A549 (cell line): ENCODE measurements around the gene NR4A2. TPM values are rescaled to one million over a fixed set of nuclear protein-coding genes. Genes with fewer than 3 reads are reported as not detected.

Experiments used
- ATAC-seq, 2 experiments: fragments of 200-7000 bp in 1 of 2; fragments of >200 bp in 1 of 2; cut with Nextera tagmentation in 1 of 2; cut with Tn5 transposase in 1 of 2; 3 replicates each; pipeline versions ENCODE4 v1.8.0 to v1.9.1; 2018 to 2020; ENCODE audit warnings: mild to moderate bottlenecking in 1 of 2, moderate library complexity in 1 of 2
- CTCF ChIA-PET: fragments of 300-600 bp; sonication (Branson Sonifier 250); formaldehyde crosslinking; extraction: SDS; loops from one replicate; lab custom pipeline; 2021; ENCODE audit warnings: antibody characterized with exemption, inconsistent platforms; lab: Yijun Ruan, JAX
- POLR2A ChIA-PET: fragments of 350-600 bp; formaldehyde crosslinking; extraction: SDS; loops from one replicate; lab custom pipeline; 2021; ENCODE audit warnings: antibody characterized with exemption, inconsistent platforms; lab: Yijun Ruan, JAX
- DNase-seq, 2 experiments: peaks; one replicate each; pipeline versions ENCODE4 v3.0.0 to v3.0.0-alpha.2; 2011 to 2016; ENCODE audit warnings: low read depth in 1 of 2, low spot score in 1 of 2
- FAIRE-seq: peaks from 2 replicates; lab custom pipeline; 2011; peaks lifted over from hg19 to GRCh38; lab: Jason Lieb, UNC
- H3K27ac ChIP-seq, 2 experiments: fragments of >200 bp; sonication (Bioruptor Twin); formaldehyde crosslinking; 3 replicates each; pipeline ENCODE4 v1.5.1; 2016 to 2017
- H3K4me1 ChIP-seq: fragments of >200 bp; sonication (Bioruptor Twin); formaldehyde crosslinking; 3 replicates; pipeline ENCODE4 v1.6.1; 2016
- H3K4me2 ChIP-seq: fragments of >200 bp; sonication (Bioruptor Twin); formaldehyde crosslinking; 3 replicates; pipeline ENCODE4 v1.6.1; 2016
- H3K4me3 ChIP-seq: fragments of >200 bp; sonication (Bioruptor Twin); formaldehyde crosslinking; 3 replicates; pipeline ENCODE4 v1.5.1; 2016
- H3K9me3 ChIP-seq: fragments of >200 bp; sonication (Bioruptor Twin); formaldehyde crosslinking; 3 replicates; pipeline ENCODE4 v1.6.1; 2016
- ATOH8 ChIP-seq: fragments of 250-450 bp; sonication (Bioruptor Pico); IDR thresholded peaks from 2 replicates; pipeline ENCODE4 v1.5.0; 2020; ENCODE audit warnings: low read depth, mild to moderate bottlenecking, moderate library complexity
- BHLHE40 ChIP-seq: IDR thresholded peaks from 2 replicates; pipeline ENCODE4 v1.6.1; 2012; ENCODE audit warnings: low read depth, low read length, inconsistent platforms
- CHD4 ChIP-seq: fragments of 200-600 bp; sonication (generic); IDR thresholded peaks from 2 replicates; pipeline ENCODE4 v1.6.1; 2016; ENCODE audit warnings: antibody characterized with exemption, mild to moderate bottlenecking, borderline replicate concordance
- E2F6 ChIP-seq: IDR thresholded peaks from 2 replicates; pipeline ENCODE4 v1.6.1; 2012; ENCODE audit warnings: low read depth, borderline replicate concordance
- ELK1 ChIP-seq: fragments of 150-350 bp; IDR thresholded peaks from 2 replicates; pipeline ENCODE4 v1.6.1; 2014; ENCODE audit warnings: low read depth, mild to moderate bottlenecking, low read length
- FOSL2 ChIP-seq, 2 experiments: fragments of 450-650 bp in 1 of 2; fragments of >200 bp in 1 of 2; sonication (Bioruptor Twin) in 1 of 2; formaldehyde crosslinking; IDR thresholded peaks; 2 replicates each; pipeline versions ENCODE4 v1.5.0 to v1.6.1; 2016 to 2020; ENCODE audit warnings: mild to moderate bottlenecking in 1 of 2, moderate library complexity in 1 of 2
- HMGXB4 ChIP-seq: fragments of 250-450 bp; sonication (Bioruptor Pico); IDR thresholded peaks from 2 replicates; pipeline ENCODE4 v1.5.0; 2021; ENCODE audit warnings: mild to moderate bottlenecking, moderate library complexity, borderline replicate concordance
- HOXA7 ChIP-seq: fragments of 250-450 bp; sonication (Bioruptor Pico); IDR thresholded peaks from 2 replicates; pipeline ENCODE4 v1.5.0; 2020; ENCODE audit warnings: mild to moderate bottlenecking, moderate library complexity
- HOXB13 ChIP-seq: fragments of 250-450 bp; sonication (Bioruptor Pico); IDR thresholded peaks from 2 replicates; pipeline ENCODE4 v1.5.0; 2020; ENCODE audit warnings: low read depth, mild to moderate bottlenecking, moderate library complexity
- JUN ChIP-seq, 2 experiments: fragments of >200 bp; sonication (Bioruptor Twin); formaldehyde crosslinking; IDR thresholded peaks; 2 replicates in 1 of 2; 3 replicates in 1 of 2; pipeline ENCODE4 v1.6.1; 2016 to 2017
- KDM5A ChIP-seq: fragments of 200-600 bp; sonication (generic); IDR thresholded peaks from 2 replicates; pipeline ENCODE4 v1.6.1; 2016; ENCODE audit warnings: antibody characterized with exemption, mild to moderate bottlenecking
- MAZ ChIP-seq: fragments of 150-350 bp; IDR thresholded peaks from 2 replicates; pipeline ENCODE4 v1.6.1; 2014; ENCODE audit warnings: antibody characterized with exemption, low read depth, low read length, borderline replicate concordance
- NR3C1 ChIP-seq: fragments of >200 bp; sonication (Bioruptor Twin); formaldehyde crosslinking; IDR thresholded peaks from 3 replicates; pipeline ENCODE4 v1.6.1; 2017
- PBX3 ChIP-seq: IDR thresholded peaks from 2 replicates; pipeline ENCODE4 v1.6.1; 2012
- POLR2AphosphoS2 ChIP-seq: conservative IDR thresholded peaks from 2 replicates; pipeline ENCODE4 v1.6.1; 2012; ENCODE audit warnings: low read length, improper control_type of control experiment, inconsistent platforms
- RARB ChIP-seq: fragments of 250-450 bp; sonication (Bioruptor Pico); IDR thresholded peaks from 2 replicates; pipeline ENCODE4 v1.8.0; 2021; ENCODE audit warnings: mild to moderate bottlenecking, moderate library complexity
- SREBF2 ChIP-seq: fragments of 450-650 bp; IDR thresholded peaks from 2 replicates; pipeline ENCODE4 v1.6.1; 2014; ENCODE audit warnings: mild to moderate bottlenecking, moderate library complexity
- TFCP2L1 ChIP-seq: fragments of 250-450 bp; sonication (Bioruptor Pico); IDR thresholded peaks from 2 replicates; pipeline ENCODE4 v1.5.0; 2021; ENCODE audit warnings: mild to moderate bottlenecking
- ZFP36 ChIP-seq: fragments of 450-650 bp; IDR thresholded peaks from 2 replicates; pipeline ENCODE4 v1.6.1; 2014; ENCODE audit warnings: borderline replicate concordance; ENCODE audit not compliant: partially characterized antibody
- WGBS: methylation state at CpG from one replicate; pipeline ENCODE4 v1.1.6; 2017; ENCODE audit errors: missing lambda C conversion rate; 5-methylcytosine and 5-hydroxymethylcytosine counted together
- polyA plus RNA-seq, 4 experiments: library from polyadenylated mRNA; depleted of rRNA in 3 of 4; stranded (reverse); fragments of >200 nt; fragmentation: RNase III in 1 of 4; extraction: RNeasy Plus Mini Kit Qiagen cat#74134 plus additional on column Dnase treatment in 1 of 4; gene quantifications; 2 replicates in 3 of 4; 3 replicates in 1 of 4; pipeline ENCODE4 v1.2.3, GENCODE V29; 2011 to 2017

The NR4A2 gene
- polyA plus RNA-seq, 2 of the 4 experiments (the other 2 are of a cell fraction), result 2.3 to 9.7 TPM

GRCh38 chr2:156329031-156329926, 3.2 kb downstream of the NR4A2 start:
- Histone ChIP-seq H3K4me1 (peaks cover 6% of the 10 kb centered on the region; the same call in 1 of the 3 replicates), H3K4me3 (no peak overlapping the region), H3K27ac (no peak overlapping the region), H3K4me2 (no peak overlapping the region), H3K9me3 (no peaks in the 10 kb centered on the region)
- ATAC-seq (no peak), DNase-seq (no peak), FAIRE-seq (no peak)
- 87% methylated on average over 43 of the region's 64 CpGs for WGBS
- no peak for TF ChIP-seq RARB (CRISPR knock-in tag)
- TF ChIP-seq HMGXB4 (CRISPR knock-in tag), result no peak
- no peak for TF ChIP-seq ELK1
- no peak for TF ChIP-seq BHLHE40
- no peak for TF ChIP-seq JUN (IDR thresholded peaks at IDR 0.05)
- TF ChIP-seq SREBF2, result no peak
- TF ChIP-seq HOXB13, result no peak
- TF ChIP-seq FOSL2 (IDR thresholded peaks at IDR 0.05), result no peak
- no peak for TF ChIP-seq FOSL2 (CRISPR knock-in tag; IDR thresholded peaks at IDR 0.05)
- TF ChIP-seq ATOH8 (CRISPR knock-in tag), result no peak
- no peak for TF ChIP-seq PBX3
- TF ChIP-seq E2F6, result no peak
- no peak for TF ChIP-seq MAZ
- TF ChIP-seq NR3C1, result no peak
- no peak for TF ChIP-seq ZFP36
- TF ChIP-seq TFCP2L1 (CRISPR knock-in tag), result no peak
- TF ChIP-seq HOXA7 (CRISPR knock-in tag), result no peak
- no peak for TF ChIP-seq POLR2AphosphoS2
- TF ChIP-seq CHD4, result no peak
- no peak for TF ChIP-seq KDM5A
- ChIA-PET CTCF (no interaction called here), POLR2A (no interaction called here)
